ENCODE measurements around the gene LEMD3. TPM values are rescaled to one million over a fixed set of nuclear protein-coding genes. Genes with fewer than 3 reads are reported as not detected.

The LEMD3 gene
- total RNA-seq, 2 experiments from 2014 or later = 19.5 to 23.2 TPM

DNA sequence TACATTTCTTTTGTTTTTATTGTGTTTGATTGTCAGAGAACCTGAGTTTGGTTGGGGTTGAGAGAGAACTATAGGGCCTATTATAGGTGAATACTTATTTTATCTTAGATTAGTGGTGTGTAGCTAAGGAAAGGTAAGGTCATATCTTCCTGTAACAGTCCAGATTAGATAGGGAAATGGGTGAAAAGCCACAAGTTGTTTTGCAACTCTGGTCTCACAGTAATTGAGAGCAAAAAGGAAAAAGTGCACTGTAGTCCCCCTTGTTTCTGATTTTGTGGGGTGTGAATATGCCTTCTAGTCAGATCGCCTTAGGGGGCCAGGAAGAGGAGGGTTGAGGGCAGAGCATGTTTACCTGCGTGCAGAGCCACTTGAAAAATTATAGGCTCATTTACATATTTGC lies 118.0 kb downstream of the LEMD3 start:
- intact Hi-C loops (cut with micrococcal nuclease) = no loop called here
- Mint-ChIP-seq H3K4me3 (no peak overlapping the region), H3K4me1 (ENCODE audit: low read depth) (no peaks in the 10 kb centered on the region), H3K27ac (no peak overlapping the region), H3K9me3 (no peaks in the 10 kb centered on the region), H3K36me3 (ENCODE audit: low read depth) (no peaks in the 10 kb centered on the region), H3K27me3 (peaks cover 14% of the 10 kb centered on the region)
- DNase-seq = no peak
- ChIA-PET CTCF (no interaction called here), POLR2A (no interaction called here)
- TF ChIP-seq, protein P1, sequence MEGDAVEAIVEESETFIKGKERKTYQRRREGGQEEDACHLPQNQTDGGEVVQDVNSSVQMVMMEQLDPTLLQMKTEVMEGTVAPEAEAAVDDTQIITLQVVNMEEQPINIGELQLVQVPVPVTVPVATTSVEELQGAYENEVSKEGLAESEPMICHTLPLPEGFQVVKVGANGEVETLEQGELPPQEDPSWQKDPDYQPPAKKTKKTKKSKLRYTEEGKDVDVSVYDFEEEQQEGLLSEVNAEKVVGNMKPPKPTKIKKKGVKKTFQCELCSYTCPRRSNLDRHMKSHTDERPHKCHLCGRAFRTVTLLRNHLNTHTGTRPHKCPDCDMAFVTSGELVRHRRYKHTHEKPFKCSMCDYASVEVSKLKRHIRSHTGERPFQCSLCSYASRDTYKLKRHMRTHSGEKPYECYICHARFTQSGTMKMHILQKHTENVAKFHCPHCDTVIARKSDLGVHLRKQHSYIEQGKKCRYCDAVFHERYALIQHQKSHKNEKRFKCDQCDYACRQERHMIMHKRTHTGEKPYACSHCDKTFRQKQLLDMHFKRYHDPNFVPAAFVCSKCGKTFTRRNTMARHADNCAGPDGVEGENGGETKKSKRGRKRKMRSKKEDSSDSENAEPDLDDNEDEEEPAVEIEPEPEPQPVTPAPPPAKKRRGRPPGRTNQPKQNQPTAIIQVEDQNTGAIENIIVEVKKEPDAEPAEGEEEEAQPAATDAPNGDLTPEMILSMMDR (IDR thresholded peaks at IDR 0.05) = no peak
- no peak for ATAC-seq

GRCh38 chr12:65292241-65292640 lies 122.9 kb downstream of the LEMD3 start:
- Mint-ChIP-seq H3K36me3 (ENCODE audit: low read depth) (no peaks in the 10 kb centered on the region), H3K27me3 (peaks cover 10% of the 10 kb centered on the region), H3K9me3 (peaks cover 2% of the 10 kb centered on the region), H3K27ac (no peak overlapping the region), H3K4me1 (ENCODE audit: low read depth) (no peaks in the 10 kb centered on the region), H3K4me3 (no peak overlapping the region)
- POLR2A ChIA-PET = interaction anchor here (0.5 kb wide), 1 partner anchor 195 kb away, joined by 3 read pairs; no protein-coding TSS in a partner anchor
- CTCF ChIA-PET = no interaction called here
- TF ChIP-seq, protein P1 (IDR thresholded peaks at IDR 0.05) = no peak
- ATAC-seq (no peak), DNase-seq (no peak)
- intact Hi-C loops (cut with micrococcal nuclease) = no loop called here

DNA sequence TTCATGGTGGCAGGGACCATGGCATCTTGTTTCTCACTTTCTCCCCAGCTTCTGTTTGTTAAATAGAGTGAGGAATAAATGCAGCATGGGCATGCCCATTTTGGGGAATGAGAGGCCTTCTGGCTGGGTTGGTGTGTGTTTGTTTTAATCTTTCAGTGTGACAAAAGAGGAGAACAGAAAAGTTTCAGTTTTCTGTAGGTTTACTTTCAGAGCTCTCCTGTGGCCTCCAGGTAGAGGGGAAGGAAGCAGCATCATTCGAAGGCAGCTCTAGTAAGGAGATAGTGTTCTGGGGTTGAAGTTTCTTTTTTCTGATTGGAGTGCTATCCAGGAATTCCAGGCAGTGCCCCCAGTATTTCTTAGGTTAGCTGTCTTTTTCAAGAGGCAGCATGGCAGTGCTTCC lies 124.4 kb downstream of the LEMD3 start:
- ATAC-seq = no peak
- TF ChIP-seq, protein P1 (IDR thresholded peaks at IDR 0.05) = no peak
- H3K9me3 Mint-ChIP-seq = peaks cover 2% of the 10 kb centered on the region
- H3K4me1 Mint-ChIP-seq (ENCODE audit: low read depth) = no peaks in the 10 kb centered on the region
- no peaks in the 10 kb centered on the region for H3K36me3 Mint-ChIP-seq (ENCODE audit: low read depth)
- peaks cover 8% of the 10 kb centered on the region for H3K27me3 Mint-ChIP-seq
- no peak for DNase-seq
- H3K27ac Mint-ChIP-seq = no peak overlapping the region
- POLR2A ChIA-PET = no interaction called here
- CTCF ChIA-PET = interaction anchor here (0.7 kb wide), 1 partner anchor 809 kb away, joined by 3 read pairs; no protein-coding TSS in a partner anchor
- no peak overlapping the region for H3K4me3 Mint-ChIP-seq
- intact Hi-C loops (cut with micrococcal nuclease) = no loop called here

- Mint-ChIP-seq H3K36me3 (ENCODE audit: low read depth) (no peaks in the 10 kb centered on the region), H3K4me3 (no peak overlapping the region), H3K9me3 (peaks cover 2% of the 10 kb centered on the region), H3K27ac (no peak overlapping the region), H3K27me3 (peaks cover 11% of the 10 kb centered on the region), H3K4me1 (ENCODE audit: low read depth) (no peaks in the 10 kb centered on the region)
- CTCF ChIA-PET = interaction anchor here (0.7 kb wide), 1 partner anchor 808 kb away, joined by 3 read pairs; no protein-coding TSS in a partner anchor
- ATAC-seq (no peak), DNase-seq (no peak)
- TF ChIP-seq, protein P1 (IDR thresholded peaks at IDR 0.05) = no peak
- POLR2A ChIA-PET = no interaction called here
- intact Hi-C loops (cut with micrococcal nuclease) = no loop called here
Observed at GRCh38 chr12:65294641-65295262, 125.4 kb downstream of the LEMD3 start.

- Mint-ChIP-seq H3K27ac (no peak overlapping the region), H3K4me3 (no peak overlapping the region), H3K9me3 (peaks cover 2% of the 10 kb centered on the region), H3K27me3 (peaks cover 14% of the 10 kb centered on the region), H3K4me1 (ENCODE audit: low read depth) (no peaks in the 10 kb centered on the region), H3K36me3 (ENCODE audit: low read depth) (no peaks in the 10 kb centered on the region)
- no peak for ATAC-seq
- no peak for DNase-seq
- TF ChIP-seq, protein P1 (IDR thresholded peaks at IDR 0.05) = no peak
- POLR2A ChIA-PET = no interaction called here
- intact Hi-C loops (cut with micrococcal nuclease) = no loop called here
- CTCF ChIA-PET = no interaction called here
Observed at GRCh38 chr12:65296508-65297265, 127.3 kb downstream of the LEMD3 start.

All from activated CD8-positive, alpha-beta T cell treated with anti-CD3 and anti-CD28 coated beads for 36 hours (primary cell).